GM19240 (cell line): ENCODE data around the gene RACGAP1.

Source experiments
- DNase-seq: peaks from one replicate; pipeline ENCODE4 v3.0.0; 2011; ENCODE audit warnings: low spot score; ENCODE audit not compliant: insufficient read length

The RACGAP1 gene

GRCh38 chr12:50057000-50057841 lies 31.9 kb upstream of the RACGAP1 start, which contains the start of gene ASIC1:
ASIC1 (plus strand) TSS chr12:50057596; CDS start chr12:50058767, 1,171 bp downstream.
- no peak for DNase-seq

- no peak for DNase-seq
These were observed 31.3 kb upstream of the RACGAP1 start for GRCh38 chr12:50056639-50056976.

DNA sequence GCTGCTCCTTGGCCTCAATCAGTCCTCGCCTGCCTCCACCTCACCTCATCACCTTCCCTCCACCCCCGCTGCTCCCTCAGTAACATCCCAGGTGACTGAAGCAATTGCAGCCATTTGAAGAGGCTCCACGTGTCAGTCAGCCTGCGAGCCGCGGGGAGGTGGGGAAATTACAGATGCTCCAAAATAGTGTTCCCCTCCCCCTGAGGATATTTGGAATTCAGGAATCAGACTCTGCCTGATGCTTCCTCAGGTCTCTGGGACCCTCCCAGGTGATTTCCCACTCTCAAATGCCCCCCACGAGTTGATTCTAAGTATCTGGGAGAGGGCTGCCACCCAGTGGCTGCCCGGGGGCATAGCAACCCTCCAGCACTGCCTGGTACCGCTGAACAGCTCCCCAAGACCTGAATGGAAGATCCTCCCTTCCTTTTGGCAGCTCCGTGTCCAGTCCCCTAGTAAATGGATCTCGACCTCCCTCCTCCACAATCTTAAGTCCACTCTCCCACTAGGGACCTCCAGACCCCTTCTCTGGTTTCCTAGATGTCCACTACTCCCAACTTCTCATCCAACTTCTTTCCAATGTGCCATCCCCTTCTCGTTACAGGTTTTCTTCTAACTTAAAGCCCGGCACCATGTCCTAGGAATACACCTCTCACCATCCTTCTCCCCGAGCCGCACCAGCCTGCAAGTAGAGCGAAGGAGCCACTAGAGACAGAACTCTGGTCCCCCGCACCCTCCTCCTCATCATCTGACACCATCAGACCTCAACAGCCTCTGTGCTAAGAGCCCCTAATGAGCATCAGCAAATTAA lies 30.7 kb upstream of the RACGAP1 start:
- DNase-seq, result peak; percentile 90

- no peak for DNase-seq
These were observed 28.3 kb upstream of the RACGAP1 start for GRCh38 chr12:50053583-50053982.

DNA sequence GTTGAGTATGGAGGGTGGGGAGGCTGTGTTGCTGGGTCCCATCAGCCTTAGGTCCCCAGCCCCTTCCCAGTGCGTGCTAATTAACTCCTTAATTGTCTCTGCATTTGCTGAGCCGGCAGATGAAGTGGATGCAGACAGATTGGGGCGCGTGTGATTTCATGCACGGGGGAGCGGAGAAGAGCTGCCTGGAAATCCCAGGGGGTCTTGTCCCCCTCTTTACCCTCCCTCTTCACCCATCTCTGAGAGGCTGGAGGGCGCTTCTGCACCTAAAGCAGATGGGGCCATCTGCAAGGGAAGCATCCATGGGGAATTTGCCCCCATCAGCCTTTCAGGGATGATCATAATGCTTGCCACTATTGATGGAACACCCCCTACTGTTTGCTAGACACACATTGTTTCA lies 27.7 kb upstream of the RACGAP1 start:
- no peak for DNase-seq

GRCh38 chr12:50052544-50052943 lies 27.2 kb upstream of the RACGAP1 start:
- DNase-seq, result no peak

GRCh38 chr12:50051101-50051806 lies 26.0 kb upstream of the RACGAP1 start:
- DNase-seq, result no peak

- no peak for DNase-seq
These were observed 25.3 kb upstream of the RACGAP1 start for GRCh38 chr12:50050410-50051098.

GRCh38 chr12:50050119-50050385 lies 24.8 kb upstream of the RACGAP1 start:
- no peak for DNase-seq

GRCh38 chr12:50049254-50050118 lies 24.2 kb upstream of the RACGAP1 start:
- no peak for DNase-seq

GRCh38 chr12:50047693-50048250 lies 22.5 kb upstream of the RACGAP1 start:
- no peak for DNase-seq

DNA sequence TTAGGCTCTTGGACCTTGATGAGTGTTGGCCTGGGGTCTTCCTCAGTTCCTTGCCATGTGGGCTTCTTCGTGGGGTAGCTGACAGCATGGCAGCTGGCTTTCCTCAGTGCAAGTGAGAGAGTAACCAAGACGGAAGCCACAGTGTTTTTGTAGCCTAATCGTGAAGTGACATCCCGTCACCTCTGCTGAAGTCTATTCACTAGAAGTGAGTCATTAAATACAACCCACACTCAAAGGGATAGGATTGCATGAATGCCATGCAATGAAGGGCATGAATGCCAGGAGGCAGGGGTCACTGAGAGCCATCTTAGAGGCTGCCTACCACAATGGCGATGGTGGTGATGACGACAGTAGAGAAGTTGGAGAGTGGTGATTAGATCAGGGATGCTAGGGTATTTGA lies 18.6 kb upstream of the RACGAP1 start:
- no peak for DNase-seq

GRCh38 chr12:50043308-50043707 lies 18.0 kb upstream of the RACGAP1 start:
- no peak for DNase-seq

- no peak for DNase-seq
These were observed 17.4 kb upstream of the RACGAP1 start for GRCh38 chr12:50042693-50043092.

- no peak for DNase-seq
These were observed 16.7 kb upstream of the RACGAP1 start for GRCh38 chr12:50041962-50042361.

- DNase-seq, result no peak
These were observed 16.0 kb upstream of the RACGAP1 start for GRCh38 chr12:50041062-50041860.

DNA sequence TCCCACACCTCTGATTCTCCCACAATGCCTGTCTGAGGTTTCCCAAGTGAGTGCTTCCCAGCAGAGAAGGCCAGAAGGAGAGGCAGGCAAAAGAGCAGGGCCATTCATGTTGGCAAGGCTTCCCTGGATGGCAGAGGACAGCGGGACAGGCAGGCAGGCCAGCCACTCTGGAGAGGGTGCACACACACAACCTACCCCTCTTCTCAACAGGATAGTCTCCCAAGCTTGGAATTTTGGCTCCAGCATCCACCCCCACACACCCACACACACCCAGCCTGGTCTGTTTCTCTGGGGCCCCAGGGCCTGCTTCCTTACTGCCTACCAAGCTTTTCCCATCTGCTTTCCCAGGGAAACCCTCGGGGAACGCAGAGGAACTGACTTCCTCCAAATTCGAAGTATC lies 15.4 kb upstream of the RACGAP1 start:
- no peak for DNase-seq

DNA sequence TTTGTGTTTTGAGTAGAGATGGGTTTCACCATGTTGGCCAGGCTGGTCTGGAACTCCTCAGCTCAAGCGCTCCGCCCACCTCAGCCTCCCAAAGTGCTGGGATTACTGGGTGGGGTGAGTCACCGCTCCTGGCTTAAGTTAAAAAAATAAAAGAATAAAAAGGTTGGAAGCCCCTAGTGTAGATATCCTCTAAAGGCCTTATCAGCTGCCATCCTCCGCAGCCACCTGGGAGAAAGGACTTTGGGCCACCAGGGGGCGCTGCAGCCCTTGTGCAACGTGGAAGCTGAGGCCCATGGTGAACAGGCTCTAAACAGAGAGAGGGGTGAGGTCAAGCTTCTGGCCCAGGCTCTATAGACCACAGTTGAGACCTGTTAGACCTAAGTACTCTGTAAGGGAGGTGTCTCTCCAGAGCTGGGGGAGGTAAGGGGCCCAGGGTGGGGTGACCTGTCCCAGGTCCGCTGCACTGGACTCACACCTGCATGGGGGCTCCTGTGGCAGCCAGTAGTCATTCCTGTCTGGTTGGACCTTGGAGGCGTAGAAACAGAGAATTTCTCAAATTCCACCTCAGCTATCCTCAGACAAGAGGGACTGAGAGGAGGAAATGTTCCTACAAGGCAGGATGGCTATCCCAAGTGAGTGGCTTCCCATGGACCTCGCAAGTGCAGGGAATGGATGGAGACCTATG lies 14.0 kb upstream of the RACGAP1 start:
- DNase-seq, result peak; percentile 87

DNA sequence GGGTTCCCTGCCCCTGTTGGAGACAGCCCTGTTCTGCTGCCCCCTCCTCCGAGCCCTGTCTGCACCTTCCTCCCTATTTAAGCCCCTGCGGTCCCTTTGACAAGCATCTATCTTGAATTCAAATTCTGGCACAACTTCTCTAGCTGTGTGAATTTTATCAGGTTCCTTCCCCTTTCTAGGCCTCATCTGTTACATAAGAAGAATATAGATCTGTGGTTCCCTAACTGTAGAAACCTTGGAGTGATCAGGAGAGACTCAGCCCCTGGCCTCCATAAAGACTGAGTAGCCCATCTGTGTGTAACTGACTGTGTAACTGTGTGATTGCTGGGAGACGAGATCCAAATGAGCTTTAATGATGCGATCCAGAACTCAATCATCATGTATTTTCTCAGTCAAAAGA lies 13.0 kb upstream of the RACGAP1 start:
- DNase-seq, result no peak
